Neural cell (in vitro differentiated cells): ENCODE results near the gene GADL1.

Experiments used
- CTCF ChIP-seq: fragments of 450-650 bp; IDR thresholded peaks from 2 replicates; pipeline ENCODE4 v1.5.1; 2014; ENCODE audit warnings: antibody characterized with exemption, mild to moderate bottlenecking, moderate library complexity; ENCODE audit not compliant: poor library complexity, severe bottlenecking
- RAD21 ChIP-seq: fragments of 450-650 bp; conservative IDR thresholded peaks from 2 replicates; pipeline ENCODE4 v1.6.1; 2014; ENCODE audit warnings: antibody characterized with exemption, mild to moderate bottlenecking, moderate library complexity
- REST ChIP-seq: IDR thresholded peaks from 2 replicates; pipeline ENCODE4 v1.6.1; 2012; ENCODE audit warnings: borderline replicate concordance

- TF ChIP-seq REST (no peak), CTCF (no peak), RAD21 (no peak)
These were observed 207.7 kb downstream of the GADL1 start for GRCh38 chr3:30686799-30687198.
